Activated T-cell treated with anti-CD3 and anti-CD28 coated beads for 1 hour (primary cell): ENCODE results near the gene RNF207.
A peak's percentile ranks its signal among the peaks of the same experiment; 100 is the strongest.

Source experiments
- DNase-seq: peaks from one replicate; pipeline ENCODE4 v3.0.0-alpha.2; 2020; ENCODE audit warnings: low read depth

Gene RNF207, protein sequence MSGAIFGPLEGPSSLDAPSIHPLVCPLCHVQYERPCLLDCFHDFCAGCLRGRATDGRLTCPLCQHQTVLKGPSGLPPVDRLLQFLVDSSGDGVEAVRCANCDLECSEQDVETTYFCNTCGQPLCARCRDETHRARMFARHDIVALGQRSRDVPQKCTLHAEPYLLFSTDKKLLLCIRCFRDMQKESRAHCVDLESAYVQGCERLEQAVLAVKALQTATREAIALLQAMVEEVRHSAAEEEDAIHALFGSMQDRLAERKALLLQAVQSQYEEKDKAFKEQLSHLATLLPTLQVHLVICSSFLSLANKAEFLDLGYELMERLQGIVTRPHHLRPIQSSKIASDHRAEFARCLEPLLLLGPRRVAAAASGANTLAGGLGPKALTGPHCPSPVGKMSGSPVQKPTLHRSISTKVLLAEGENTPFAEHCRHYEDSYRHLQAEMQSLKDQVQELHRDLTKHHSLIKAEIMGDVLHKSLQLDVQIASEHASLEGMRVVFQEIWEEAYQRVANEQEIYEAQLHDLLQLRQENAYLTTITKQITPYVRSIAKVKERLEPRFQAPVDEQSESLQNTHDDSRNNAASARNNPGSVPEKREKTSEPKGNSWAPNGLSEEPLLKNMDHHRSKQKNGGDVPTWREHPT

DNA sequence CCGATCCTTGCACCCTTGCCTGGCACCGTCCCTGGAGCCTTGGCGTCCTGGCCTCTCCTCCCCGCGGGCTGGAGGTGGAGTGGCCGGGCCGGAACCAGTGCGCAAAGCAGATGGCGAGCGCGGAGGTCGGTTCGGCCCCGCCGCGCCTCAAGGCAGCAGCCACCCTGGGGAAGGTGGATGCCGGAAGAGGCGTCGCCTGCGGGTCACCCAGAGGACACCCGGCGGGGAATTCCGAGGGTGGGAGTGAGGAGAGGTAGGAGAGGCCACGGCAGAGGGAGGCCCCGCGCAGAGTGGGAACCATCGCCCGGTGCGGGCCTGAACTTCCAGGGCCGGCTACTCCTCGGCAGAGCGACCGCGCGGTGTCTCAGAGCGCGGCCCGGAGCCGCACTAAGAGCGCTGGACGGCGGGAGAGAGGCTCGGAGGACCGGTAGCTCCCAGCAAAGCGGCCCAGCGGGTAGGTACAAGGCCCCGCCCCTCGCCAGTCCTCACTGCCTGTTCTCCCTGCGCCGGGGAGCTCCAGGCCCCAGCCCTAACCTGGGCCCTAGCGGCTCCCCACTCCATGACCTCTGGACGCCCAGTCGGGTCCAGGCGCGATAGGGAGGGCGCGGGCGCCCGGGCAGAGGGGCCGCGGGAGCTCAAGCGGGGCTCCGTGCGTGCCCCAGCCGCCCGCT is at the start of gene RNF207:
Gene RNF207 (plus strand): TSS at position 271 of the 671 bp plus-strand sequence. CDS start 417 bp downstream, outside the sequence.
- peak; percentile 28 for DNase-seq

DNA sequence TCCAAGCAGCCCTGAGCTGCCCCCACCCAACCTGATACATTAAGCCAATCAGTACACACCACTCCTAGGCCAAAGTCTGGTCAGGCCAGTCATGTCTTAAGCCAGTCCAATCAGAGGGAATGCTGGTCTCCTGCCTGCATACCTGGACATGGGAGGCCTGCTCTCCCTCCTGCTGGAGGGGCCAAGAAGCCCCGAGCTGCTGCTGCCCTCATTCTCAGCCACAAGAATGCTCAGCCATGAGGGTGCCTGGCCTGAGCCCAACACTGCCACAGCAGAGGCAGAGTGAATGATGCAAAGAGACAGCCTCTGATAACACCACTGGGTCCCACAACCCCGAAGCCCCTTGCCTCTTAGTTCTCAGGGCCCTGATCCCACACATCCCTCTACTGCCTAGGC is 48.8 kb upstream of the RNF207 start:
- DNase-seq, result no peak

DNA sequence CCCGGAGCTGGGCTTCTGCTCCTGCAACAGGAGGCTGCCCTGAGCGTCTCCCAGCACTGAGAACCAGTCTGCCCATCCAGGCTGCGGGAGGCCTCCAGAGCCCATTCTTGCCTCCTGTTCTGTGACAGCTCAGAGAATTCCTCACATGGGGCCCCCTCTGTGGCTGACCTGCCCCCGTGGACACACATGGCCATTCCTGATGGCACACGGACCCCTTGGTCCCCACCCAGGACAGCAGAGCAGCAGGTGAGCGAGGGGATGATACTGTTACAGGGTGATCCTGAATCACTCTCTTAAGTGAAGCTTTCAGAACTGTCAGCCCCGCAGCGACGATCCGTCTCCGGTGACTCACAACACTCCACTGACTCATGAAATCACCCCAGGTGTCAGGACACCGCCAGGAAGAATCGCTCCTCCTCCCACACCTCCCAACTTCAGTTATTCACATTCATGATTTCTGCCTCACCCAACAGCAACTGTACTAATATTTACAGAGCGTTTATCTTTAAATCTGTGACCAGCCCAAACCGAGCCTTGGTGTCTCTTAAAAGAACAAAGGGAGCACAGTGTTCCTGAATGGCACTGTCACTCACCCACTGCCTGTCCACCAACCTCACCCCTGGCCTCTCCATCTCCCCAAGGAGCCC is 48.3 kb upstream of the RNF207 start:
- DNase-seq, result no peak

DNA sequence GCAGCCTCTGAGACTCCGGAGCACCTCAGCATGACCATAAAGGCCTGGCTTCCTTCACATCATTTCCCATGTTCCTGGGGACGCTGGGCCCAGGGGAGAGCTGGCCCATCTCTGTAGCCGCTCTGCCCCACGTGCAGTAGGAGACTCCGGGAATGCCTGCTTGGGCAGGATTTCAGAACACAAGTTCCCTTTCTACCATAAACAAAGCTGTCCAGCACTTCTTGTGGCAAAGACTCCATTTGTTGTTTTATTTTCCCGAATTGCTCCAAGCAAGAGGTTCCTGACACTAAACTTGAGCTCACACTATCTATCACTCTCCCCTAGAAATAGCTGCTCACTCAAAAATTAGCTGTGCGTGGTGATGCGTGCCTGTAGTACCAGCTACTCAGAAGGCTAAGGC is 47.7 kb upstream of the RNF207 start:
- DNase-seq, result no peak

DNA sequence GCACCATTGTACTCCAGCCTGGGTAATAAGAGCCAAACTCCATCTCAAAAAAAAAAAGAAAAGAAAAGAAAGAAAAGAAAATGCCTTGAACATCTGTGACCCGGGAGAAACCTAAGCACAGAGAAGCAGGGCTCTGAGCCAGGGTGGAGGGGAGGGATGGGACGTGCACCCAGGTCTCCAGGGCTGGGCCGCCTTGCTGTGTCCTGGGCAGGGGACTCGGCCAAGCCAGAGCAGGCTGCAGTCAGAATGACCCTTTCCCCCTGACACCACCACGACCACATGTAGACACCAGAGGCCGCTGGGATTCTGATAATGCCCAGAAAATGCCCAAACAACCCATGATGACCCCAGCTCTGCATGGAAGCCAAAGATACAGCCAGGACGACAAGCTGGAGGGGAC is 43.6 kb upstream of the RNF207 start:
- DNase-seq, result no peak

DNA sequence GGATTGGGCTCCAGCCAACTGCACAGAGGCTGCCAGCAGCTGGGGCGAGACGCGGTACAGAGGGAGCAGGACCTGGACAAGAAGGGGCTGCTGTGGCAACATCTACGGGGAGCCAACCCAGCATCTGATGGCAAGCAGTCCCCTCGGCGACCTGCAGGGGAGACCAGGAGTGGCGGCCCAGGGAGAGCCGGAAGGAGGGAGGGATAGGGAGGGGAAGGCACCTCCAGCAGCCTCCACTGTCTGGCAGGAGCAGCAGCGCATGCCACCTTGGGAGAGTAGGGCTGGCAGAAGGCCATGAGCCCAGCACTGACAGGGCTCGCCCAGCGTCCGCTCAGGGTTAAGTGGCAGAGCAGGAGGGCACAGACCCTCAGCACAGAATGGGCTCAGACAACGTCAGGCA is 43.1 kb upstream of the RNF207 start:
- DNase-seq, result no peak

DNA sequence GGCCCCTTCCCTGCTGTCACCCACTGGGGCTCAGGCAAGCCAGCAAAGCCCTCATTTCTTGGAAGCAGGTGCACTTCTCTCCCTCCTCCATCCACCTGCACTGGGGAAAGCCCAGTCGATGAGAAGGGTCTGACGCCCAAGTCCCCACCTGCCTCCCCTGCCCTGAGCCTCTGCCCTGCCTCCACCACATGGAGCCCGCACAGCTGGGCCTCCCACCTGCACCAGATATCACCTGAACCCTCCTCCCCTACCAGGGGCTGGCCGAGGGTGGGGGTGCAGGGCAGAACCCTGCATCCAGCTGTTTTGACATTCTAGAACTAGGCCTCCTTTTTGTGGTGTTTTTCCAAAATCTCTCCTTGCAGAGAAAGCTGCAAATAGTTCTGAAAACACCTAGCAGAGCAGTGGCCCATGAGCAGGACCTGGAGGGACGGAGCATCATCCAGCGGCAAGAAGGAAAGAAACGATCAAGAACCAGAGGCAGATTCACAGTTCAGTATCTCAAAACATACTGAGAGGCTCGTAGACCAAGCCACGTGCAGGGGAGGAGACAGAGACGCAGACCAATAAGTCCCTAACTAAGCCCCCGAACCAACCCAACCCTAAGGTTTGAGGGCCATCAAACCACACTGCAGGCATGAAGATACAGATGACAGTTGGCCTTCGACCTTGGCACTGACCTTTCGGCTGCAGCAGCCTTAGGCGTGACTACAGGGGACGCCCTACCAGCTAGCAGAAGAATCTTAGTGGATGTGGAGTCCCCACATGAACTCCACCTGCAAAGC is 42.5 kb upstream of the RNF207 start:
- no peak for DNase-seq

DNA sequence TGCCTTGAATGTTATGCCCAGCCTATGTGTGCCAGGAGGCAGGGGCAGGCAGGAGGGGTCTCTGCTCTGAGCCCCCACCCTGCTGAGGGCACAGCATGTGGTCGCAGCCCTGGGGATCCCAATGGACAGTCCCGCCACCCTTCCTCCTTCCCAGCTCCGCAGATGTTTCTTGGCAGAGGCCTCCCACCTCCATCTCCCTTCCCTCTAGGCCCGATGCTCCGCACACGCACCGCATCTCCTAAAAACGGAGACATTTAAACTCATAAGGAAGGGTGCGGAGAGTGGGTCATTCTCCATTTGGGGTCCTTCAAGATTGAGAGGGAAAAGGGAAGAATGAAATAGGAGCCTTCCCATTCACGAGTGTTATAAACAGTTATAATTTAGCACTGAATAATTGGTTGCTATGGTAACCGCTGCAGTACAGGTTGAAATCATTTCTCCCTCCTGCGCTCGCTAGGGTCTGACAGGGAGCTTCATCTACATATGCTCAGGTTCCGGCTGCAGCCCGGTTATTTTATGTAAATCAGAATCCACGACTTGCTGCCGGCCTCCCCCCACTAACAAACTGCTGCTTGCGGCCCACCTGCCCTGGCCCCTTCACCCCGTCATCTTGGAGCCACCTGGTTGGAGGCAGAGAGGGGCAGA is 41.8 kb upstream of the RNF207 start:
- no peak for DNase-seq

DNA sequence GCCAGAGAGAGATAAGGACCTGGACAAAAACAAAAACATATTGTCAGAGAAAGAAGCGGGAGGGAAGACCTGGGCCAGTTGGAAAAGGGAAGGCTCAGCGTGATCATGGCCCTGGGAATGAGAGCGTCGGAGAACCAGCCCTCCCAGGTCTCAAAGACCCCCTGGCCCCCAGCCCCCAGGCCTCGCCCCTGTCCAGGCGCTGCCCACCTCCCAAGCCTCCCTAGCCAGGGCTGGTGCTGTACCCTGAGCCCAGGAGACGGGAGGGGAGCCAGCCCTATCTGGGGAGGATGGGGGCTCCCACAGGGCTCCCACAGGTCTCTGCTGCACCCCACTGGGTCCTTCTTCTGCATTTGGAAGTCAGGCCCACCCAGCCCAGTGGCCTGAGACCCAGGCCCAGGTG is 40.9 kb upstream of the RNF207 start:
- no peak for DNase-seq

DNA sequence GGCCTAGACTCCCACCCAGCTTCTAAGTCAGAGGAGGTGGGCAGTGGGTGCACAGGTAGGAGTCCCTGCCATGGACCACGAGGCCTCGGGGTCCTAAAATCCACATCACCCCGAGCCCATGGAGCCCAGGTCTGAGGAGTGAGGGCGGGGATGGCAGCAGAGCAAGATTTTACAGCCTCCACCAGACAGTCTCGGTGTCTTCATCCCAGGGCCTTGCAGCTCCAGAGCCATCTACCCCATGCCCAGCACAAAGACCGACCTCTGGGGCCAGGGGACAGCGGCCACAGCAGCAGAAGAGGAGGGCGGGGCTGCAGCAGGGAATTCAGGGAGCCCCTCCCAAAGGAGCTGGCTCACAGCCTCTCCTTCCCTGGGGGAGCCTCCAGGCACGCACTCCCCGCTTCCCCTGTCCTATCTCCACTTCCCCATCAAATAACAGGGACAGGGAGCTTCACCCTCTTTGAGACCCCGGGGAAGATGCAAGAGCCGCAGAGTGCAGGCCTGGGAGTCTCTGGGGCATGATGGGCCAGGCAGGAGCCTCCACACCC is 40.4 kb upstream of the RNF207 start:
- DNase-seq, result no peak

DNA sequence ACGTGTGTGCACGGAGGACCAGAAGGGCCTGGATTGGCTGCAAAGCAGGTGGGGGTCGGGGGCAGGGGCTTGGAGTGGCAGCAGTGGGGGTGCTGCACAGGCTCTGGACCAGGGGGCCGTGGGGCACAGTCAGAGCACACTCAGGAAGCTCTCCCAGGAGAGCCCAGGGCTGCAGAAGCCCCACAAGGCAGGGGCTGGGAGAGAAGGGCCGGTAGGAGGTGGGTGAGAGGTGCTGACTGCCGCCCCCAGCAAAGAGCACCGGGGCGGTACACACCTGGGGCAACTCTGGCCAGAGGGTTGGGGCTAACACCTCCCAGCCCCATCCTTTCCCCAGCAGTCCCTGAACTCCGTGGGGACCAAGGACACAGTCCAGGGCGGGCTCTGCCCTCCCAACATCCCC is 39.7 kb upstream of the RNF207 start:
- no peak for DNase-seq

DNA sequence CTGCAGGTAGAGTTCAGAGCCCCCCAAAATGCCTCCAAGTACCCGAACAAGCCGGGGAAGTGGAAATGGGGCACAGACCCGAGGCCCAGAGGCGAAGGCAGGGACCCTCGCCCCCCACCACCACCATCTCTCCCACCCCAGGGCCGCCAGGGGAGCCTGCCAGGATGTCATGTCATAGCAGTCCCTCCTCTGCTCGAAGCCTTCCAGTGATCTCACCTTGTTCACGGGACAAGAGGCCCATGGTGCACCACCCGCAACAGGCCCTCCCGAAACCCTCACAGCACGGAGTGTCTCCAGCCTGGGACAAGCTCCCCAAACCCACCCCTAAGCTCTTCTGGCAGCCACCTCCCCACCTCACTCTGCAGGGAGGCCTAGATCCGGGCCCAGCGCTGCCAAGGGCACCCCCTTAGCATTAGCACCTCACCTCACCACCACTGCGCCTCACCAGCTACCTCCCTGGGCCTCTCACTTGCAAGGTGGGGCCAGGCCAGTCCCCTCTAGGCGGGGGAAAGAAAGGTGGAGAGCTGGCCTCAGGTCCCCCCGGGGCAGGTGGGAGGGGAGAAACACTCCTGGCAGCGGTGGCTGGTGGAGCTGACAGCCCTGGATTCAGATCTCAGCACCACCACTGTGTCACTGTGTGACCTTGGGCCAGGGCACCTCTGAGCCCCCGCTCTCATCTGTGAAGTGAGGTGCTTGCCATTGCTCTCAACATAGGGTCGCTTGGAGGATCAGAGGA is 39.1 kb upstream of the RNF207 start:
- DNase-seq, result no peak

DNA sequence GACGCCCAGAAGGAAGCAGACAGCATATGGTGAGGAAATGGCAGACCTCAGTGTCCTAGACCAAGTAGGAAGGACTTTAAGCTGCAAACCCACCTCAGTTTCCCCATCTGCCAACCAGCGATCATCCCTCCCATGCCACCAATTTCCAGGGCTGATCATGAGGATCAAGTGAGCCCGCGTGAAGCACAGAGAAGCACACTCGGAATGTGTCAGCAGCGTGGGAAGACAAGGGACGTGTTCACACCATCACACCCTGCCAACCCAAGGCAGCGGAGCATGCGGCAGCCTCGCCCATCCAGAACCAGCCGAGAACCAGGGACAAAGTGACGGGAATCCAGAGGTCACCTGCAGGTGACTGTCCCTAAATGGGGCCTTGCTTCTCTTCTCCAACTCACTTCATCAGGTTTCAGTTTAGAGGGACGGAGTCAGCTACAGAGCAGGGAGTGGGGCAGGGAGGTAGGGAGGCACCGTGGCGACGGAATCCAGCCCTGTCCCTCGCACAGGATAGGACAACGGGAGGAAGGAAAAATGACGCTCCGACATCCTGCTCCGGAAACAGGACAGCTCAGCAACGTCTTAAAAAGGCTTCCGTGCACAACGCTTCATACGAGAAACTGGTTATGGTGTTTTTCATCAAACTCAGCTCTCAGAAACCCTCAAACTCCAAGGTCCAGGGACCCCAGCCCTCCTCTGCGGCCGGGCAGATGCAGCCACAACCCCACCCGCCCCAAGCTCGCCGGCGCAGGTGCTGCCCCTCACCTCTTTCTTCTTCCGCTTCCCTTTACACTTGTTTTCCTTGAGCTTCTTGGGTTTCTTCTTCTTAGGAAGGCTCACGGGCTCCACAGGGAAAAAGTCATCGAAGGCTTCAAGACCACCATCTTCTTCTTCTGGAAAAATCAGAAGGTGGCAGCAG is 38.3 kb upstream of the RNF207 start:
- DNase-seq, result no peak

DNA sequence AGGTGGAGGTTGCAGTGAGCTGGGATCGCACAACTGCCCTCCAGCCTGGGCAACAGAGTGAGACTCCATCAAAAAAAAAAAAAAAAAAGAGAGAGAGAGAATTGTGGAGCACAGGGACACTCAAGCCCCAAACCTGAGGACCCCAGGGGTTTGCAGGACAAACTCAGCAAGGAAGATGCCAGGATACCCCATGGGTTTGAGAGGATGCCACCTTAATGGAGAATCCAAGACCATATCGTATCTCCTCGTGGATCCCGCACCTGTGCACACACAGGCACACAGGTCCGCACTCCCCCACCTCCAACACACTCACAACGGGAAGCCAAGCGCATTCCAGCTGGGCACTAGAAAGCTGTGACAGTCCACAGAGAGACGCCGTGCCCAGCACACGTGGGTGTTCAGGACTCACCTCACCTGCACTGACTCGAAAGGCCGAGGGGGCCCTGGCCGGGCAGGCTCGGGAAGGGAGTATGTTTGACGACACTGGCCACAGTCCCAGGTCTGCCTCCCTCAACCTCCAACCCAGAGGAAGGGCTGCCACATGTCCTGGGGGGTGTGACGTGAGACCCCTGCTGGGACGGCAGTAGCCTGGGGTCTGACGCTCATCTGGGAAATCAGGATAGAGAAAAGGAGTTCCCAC is 36.9 kb upstream of the RNF207 start:
- no peak for DNase-seq

DNA sequence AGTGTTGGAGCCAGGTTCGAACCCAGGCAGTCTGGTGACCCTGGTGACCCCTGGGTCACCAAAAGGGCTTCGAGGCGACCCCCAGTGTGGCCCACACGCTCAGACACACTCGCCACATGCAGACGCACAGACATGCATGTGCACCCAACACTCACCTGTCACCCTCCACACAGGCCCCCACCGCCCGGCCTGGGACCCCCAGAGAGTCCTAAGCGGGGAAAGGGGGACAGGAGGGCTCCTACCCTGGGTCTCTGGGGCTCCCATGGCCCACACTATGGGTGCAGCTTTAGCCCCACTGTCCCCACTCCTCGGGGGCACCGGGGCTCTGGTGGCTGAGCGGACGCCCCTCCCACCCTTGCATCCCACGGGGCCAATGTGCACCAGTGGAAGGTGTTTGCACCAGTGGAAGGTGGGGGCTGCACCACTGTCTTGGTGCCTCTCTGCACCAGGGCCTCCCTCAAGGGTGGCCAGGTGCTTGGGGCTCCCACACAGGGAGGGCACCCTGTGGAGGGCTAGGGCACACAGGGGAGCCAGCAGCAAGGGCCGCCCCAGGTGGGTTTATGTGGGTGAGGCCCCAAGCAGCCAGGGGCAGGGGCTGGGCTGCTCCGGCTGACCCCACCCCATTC is 35.7 kb upstream of the RNF207 start:
- DNase-seq, result no peak

DNA sequence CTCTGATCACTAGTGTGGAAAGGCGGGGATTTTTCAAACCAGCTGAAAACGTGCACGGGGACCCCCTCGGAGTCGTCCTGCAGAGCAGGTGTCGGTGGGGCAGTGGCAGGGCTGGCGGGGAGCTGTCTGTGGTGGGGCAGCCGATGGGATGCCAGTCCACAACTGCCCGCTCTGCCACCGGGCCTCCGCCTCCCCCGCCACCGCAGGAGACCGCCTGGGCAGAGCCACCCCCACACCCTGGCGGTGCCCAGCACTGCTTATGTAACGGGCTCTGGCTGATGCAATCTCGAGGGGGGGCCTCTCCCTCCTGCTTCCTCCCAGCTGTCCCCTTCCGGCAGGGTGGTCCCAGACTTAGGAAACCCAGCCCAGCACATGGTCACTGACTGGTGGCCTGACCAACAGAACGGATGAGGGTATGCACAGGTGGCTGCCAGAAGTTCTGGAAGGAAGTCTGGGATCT is 35.1 kb upstream of the RNF207 start:
- no peak for DNase-seq

DNA sequence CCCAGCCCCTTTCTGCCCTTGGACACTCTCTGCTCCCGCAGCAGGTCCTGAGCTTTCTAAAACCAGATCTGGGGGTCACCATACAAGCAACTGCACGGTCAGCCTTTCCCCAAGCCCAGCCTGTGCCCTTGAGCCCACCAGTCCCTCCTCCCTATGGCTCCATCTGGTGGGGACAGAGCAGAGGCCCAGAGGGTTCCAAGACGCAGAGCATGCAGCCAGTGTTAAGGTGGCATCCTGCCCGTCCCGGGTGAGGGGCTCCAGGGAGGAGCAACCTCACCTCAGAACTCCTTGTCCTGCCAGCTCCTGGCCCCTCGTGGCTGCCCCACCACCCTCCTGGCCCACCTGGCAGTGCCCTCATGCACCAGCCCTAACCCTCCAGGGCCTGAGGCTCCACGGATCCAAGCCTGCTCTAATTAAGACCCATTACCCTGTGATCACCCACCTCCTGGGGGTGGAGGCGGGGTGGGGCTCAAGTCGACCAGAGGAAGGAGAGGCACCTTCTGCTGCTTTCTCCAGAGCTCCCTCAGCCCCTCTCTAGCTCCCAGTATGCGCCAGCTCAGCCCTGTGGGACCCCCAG is 34.3 kb upstream of the RNF207 start:
- no peak for DNase-seq

DNA sequence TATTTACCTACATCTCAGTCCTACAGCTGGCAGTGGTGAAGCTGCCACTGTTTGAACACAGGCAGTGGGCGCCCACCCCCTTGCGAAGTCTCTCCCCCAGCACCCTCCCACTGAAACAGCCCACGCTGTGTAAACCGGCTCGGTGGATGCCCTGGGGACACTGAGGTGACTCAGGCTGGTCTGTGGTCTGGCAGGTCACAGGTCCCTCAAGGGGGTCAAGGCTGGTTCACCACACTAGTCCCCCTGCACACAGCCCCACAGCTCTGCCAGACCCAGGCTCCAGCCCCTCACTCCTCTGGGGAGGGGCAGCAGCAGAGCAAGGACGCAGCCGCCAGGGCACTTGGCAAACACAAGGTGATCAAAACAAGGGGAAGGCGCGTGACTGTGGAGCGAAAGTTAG is 33.4 kb upstream of the RNF207 start:
- no peak for DNase-seq
